ENCODE results near the gene ZBP1. TPM values are rescaled to one million over a fixed set of nuclear protein-coding genes. Genes with fewer than 3 reads are reported as not detected.

ZBP1 gene
- total RNA-seq, 1 donor from 2014 or later: not detected

- Mint-ChIP-seq H3K36me3 (no peaks in the 10 kb centered on the region), H3K27ac (no peak overlapping the region), H3K9me3 (no peaks in the 10 kb centered on the region), H3K4me1 (ENCODE audit: unreplicated experiment) (peaks cover 12% of the 10 kb centered on the region), H3K27me3 (peaks cover 30% of the 10 kb centered on the region), H3K4me3 (no peak overlapping the region)
- no peak for DNase-seq (ENCODE audit: extremely low spot score, unreplicated experiment)
- TF ChIP-seq CTCF (conservative IDR thresholded peaks at IDR 0.05): no peak
These were observed 55.9 kb downstream of the ZBP1 start for GRCh38 chr20:57564180-57564802.

DNA sequence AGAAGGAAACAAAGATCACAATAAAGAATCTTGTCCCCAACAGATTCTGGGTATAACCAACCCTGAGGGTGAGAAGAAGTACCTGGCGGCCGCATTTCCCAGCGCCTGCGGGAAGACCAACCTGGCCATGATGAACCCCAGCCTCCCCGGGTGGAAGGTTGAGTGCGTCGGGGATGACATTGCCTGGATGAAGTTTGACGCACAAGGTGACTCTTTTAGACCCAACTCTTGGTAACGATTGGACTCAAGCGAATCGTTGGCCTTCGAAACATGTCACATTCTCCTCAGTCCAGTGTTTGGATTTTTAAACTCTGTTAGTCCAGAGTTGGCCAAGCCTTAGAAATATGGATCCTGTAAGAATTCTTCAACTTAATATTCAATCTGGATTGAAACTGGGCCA lies 56.7 kb downstream of the ZBP1 start:
- TF ChIP-seq CTCF (conservative IDR thresholded peaks at IDR 0.05): no peak
- H3K4me3 Mint-ChIP-seq: no peak overlapping the region
- H3K27me3 Mint-ChIP-seq: peaks cover 29% of the 10 kb centered on the region
- H3K9me3 Mint-ChIP-seq: no peaks in the 10 kb centered on the region
- peaks cover 10% of the 10 kb centered on the region for H3K4me1 Mint-ChIP-seq (ENCODE audit: unreplicated experiment)
- H3K36me3 Mint-ChIP-seq: no peaks in the 10 kb centered on the region
- H3K27ac Mint-ChIP-seq: no peak overlapping the region
- no peak for DNase-seq (ENCODE audit: extremely low spot score, unreplicated experiment)

DNA sequence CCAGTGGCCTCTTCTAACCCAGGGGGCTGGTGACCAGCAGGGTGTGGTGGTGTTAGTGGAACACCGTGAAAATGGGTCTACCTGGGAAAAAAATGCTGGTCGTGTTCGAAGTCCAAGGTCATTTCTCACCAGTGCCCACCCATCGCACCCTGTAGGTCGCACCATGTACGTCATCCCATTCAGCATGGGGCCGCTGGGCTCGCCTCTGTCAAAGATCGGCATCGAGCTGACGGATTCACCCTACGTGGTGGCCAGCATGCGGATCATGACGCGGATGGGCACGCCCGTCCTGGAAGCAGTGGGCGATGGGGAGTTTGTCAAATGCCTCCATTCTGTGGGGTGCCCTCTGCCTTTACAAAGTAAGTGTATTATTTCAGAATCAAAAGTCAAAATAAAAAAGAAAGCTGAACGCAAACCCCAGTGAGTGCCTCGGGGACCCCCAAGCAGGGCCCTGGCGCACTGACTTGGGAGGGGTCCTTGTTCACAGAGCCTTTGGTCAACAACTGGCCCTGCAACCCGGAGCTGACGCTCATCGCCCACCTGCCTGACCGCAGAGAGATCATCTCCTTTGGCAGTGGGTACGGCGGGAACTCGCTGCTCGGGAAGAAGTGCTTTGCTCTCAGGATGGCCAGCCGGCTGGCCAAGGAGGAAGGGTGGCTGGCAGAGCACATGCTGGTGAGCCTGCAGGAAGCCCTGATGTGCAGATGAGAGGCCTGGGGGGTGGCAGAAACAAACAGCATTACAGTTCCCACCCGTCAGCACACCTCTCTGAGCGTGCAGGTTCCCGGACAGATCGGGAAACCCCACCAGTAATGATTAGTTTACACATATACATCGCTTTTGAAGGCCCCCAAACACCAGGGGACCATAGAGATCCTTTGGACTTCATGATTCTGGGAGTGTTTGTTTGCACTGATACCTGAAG lies 57.4 kb downstream of the ZBP1 start:
- no peak for TF ChIP-seq CTCF (conservative IDR thresholded peaks at IDR 0.05)
- H3K27ac Mint-ChIP-seq: no peak overlapping the region
- peaks cover 36% of the 10 kb centered on the region for H3K27me3 Mint-ChIP-seq
- H3K4me3 Mint-ChIP-seq: no peak overlapping the region
- H3K4me1 Mint-ChIP-seq (ENCODE audit: unreplicated experiment): peaks cover 14% of the 10 kb centered on the region
- no peak for DNase-seq (ENCODE audit: extremely low spot score, unreplicated experiment)
- no peaks in the 10 kb centered on the region for H3K36me3 Mint-ChIP-seq
- no peaks in the 10 kb centered on the region for H3K9me3 Mint-ChIP-seq

GRCh38 chr20:57561356-57562279 lies 58.6 kb downstream of the ZBP1 start:
- Mint-ChIP-seq H3K27me3 (peaks cover 46% of the 10 kb centered on the region), H3K36me3 (no peaks in the 10 kb centered on the region), H3K4me1 (ENCODE audit: unreplicated experiment) (peaks cover 14% of the 10 kb centered on the region), H3K27ac (no peak overlapping the region), H3K4me3 (no peak overlapping the region), H3K9me3 (no peaks in the 10 kb centered on the region)
- DNase-seq (ENCODE audit: extremely low spot score, unreplicated experiment): no peak
- no peak for TF ChIP-seq CTCF (conservative IDR thresholded peaks at IDR 0.05)

GRCh38 chr20:57560554-57561355 lies 59.5 kb downstream of the ZBP1 start, which contains the start of gene PCK1:
Gene PCK1, plus strand, starts transcription at chr20:57561110. Its CDS starts 302 bp downstream, at chr20:57561412.
- Mint-ChIP-seq H3K27ac (peak within 1 kb of the TSS; percentile 70), H3K4me1 (ENCODE audit: unreplicated experiment) (peaks cover 14% of the 10 kb centered on the region), H3K4me3 (peak within 1 kb of the TSS; percentile 22), H3K9me3 (no peaks in the 10 kb centered on the region), H3K36me3 (no peaks in the 10 kb centered on the region), H3K27me3 (peaks cover 44% of the 10 kb centered on the region)
- DNase-seq (ENCODE audit: extremely low spot score, unreplicated experiment): no peak
- no peak for TF ChIP-seq CTCF (conservative IDR thresholded peaks at IDR 0.05)

Measured in type B pancreatic cell (in vitro differentiated cells).